Measurements from ENCODE around the gene SPATS1. TPM values are rescaled to one million over a fixed set of nuclear protein-coding genes. Genes with fewer than 3 reads are reported as not detected.

The SPATS1 gene, protein sequence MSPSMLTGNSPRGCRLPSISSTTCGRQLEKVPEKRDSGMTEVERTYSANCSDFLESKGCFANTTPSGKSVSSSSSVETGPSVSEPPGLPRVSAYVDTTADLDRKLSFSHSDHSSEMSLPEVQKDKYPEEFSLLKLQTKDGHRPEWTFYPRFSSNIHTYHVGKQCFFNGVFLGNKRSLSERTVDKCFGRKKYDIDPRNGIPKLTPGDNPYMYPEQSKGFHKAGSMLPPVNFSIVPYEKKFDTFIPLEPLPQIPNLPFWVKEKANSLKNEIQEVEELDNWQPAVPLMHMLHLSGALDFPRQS
- total RNA-seq: not detected in 2 replicates

GRCh38 chr6:44342489-44342888 is at the start of gene SPATS1:
Gene SPATS1 (plus strand): TSS chr6:44342650. CDS start chr6:44343096, 446 bp downstream.
- DNase-seq (ENCODE audit: extremely low read depth, low read depth, low spot score): no peak

DNA sequence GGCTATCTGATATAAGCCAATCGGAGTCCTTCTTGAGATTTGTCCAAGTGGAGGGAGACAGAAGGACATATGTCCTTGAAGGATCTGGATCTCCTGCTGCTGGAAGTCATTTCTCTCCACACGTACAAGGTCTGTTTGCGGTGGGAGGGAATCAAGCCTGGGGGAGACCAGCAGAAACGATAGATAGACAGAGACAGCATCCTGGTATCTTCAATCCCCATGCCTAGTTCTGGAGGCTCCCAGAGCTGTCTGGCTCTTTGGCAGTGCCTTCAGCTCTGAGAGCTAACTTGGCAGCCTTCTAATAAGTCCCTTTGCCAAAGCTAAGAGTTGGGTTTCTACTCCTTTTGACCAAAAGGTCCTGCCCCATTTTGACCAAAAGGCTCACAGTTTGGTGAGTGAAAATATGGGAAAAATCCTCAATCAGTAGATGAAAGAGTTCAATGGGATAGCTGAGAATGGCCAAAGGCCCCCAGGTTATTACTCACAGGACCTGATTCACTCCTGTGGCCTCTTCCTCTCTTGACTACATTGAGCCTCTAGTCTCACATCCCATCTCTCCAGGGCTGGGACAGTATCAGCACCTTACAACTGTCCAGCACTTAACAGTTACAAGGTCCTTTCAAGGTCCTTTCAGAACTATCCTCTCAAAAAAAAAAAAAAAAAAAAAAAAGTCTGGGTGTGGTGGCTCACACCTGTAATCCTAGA is 49.6 kb upstream of the SPATS1 start:
- no peak for DNase-seq (ENCODE audit: extremely low read depth, low read depth, low spot score)

- DNase-seq (ENCODE audit: extremely low read depth, low read depth, low spot score): no peak
These were observed 47.3 kb upstream of the SPATS1 start for GRCh38 chr6:44294832-44295791.

DNA sequence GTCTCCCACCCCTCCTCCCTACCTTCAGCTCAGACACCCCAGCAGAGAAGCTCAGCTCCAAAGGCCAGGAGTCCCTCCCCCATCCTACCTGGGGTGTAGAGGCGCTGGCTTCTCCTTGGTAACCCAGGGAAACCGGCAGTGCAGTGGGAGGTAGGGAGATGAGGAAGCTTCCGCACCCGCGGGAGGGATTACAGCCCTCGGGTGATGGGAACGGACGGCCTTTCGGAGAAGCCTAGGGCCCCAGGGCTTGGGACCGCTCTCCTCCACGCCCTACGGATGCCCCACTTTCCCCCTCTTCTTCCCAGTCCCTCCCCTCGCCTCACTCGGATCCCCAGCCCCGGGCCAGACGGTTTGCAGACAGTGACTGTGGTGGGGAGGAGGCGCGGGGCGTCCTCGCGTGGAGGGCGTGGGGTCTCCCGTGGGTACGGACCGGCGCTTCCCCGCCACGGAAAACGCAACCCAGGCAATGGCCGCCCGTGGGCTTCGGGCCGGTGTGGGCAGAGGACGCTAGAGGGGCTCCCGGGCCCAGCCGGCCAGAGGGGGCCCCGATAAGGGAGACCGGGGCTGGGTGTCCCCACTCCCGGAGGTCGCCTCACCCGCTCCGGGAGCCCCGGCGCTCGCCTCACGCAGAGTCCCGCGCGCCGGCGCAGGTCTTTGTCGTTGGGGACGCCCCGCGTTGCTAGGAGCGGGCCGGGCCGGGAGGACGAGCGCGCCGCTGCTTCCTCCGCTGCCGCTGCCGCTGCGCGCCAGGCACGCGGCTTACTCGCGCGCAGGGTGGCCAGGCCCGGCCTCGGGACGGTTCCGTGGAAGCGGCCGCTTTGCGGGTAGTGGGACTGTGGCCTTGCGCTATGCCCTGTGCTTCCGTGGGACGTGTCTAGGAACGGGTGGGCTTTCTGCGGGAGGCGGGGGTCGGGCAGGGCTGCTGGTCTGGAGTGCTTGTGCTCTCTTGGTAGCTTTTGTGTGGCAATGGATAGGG is 45.1 kb upstream of the SPATS1 start:
- DNase-seq (ENCODE audit: extremely low read depth, low read depth, low spot score): no peak

DNA sequence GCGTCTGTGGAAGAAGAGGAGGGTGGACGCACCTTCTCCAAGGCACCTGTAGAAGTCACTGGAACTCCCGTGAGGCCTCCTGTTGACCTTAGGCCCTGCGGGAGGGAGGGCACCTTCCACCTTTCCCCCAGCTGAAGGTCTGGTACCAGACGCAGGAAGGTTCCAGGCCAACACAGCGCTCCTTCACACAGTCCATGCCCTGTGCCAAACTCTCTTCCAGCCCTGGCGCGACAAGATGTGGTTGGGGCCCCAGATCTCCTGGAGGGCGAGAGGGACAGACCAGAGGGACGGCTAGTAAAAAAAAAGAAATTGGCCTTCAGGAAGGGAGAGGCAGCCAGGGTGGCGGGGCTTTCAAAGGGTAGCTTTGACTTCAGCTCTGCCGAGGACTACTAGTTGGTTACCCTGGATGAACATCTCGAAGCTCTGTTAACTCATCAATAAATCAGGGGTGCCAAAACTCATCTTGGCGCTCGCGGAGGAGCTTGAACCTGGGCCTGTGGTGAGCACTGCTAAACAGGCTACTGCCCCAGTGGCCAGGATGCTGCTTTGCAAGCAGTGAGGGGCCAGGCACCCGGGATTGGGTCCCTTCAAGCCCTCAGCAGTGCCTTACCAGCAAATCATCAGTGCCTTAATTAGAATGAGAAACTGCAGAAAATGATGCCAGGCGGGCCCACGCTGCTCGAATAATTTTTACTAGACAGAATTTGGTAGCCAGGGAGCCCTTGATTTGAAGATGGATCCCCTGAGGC is 44.2 kb upstream of the SPATS1 start:
- no peak for DNase-seq (ENCODE audit: extremely low read depth, low read depth, low spot score)

DNA sequence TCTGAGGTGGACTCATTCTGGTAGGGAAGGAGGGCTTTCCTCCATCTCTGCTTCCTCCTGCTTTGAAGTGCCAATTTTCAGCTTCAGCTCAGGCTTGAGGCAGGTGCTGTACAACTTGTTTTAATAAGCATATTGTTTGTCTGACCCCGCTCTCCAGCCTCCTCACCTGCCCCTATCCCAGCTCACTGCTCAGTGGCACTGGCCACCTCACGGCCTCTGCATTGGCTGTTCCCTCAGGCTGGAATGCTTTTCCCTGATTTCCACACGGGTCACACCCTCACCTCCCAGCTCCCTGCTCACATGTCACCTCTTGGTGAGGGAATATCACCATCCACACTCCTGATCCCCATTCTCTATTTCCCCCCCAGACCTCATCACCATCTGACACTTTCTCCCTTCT is 43.6 kb upstream of the SPATS1 start:
- no peak for DNase-seq (ENCODE audit: extremely low read depth, low read depth, low spot score)

DNA sequence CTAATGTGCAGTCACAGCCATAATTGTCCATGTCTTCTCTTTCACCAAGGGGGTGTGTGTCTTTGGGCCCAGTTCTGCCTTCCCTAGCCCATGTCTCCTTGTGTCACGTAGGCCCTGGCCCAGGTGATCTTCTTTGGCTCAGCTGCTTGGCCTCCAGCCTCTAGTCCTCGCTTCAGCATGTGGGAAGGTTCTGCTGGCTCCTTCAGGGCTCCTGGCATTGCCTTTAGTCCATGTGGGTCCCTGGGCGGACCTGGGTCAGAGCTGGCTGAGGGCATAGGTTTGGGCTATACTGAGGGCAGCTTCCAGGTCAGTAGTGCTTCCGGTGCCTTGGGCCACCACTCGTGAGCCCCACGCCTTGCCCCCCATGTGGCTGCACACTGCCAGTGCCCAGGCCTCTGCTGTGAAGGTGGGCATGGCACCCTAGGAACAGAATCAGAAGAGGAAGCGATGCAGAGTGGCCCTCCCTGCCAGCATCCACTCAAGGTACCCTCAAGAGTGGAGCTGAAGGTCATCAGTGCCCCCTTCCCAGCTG is 42.1 kb upstream of the SPATS1 start:
- no peak for DNase-seq (ENCODE audit: extremely low read depth, low read depth, low spot score)

DNA sequence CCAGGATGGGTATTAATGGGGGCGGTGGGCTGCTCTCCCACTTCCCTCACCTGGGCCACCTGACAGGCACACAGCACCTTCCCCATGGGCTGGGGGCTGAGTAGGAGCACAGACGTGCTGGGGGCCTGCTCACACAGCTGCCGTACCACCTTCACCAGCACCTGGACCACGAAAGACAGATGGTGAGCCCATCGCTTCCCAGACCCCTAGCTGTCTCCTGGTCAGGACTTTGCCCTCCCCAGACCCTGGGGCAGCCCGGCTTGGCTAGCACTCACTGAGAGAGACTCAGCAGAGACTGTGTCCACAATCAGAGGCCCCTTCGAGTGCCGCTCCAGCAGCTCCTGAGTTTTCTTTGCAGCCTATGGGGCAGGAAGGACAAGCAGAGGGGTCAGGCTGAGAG is 41.3 kb upstream of the SPATS1 start:
- no peak for DNase-seq (ENCODE audit: extremely low read depth, low read depth, low spot score)

DNA sequence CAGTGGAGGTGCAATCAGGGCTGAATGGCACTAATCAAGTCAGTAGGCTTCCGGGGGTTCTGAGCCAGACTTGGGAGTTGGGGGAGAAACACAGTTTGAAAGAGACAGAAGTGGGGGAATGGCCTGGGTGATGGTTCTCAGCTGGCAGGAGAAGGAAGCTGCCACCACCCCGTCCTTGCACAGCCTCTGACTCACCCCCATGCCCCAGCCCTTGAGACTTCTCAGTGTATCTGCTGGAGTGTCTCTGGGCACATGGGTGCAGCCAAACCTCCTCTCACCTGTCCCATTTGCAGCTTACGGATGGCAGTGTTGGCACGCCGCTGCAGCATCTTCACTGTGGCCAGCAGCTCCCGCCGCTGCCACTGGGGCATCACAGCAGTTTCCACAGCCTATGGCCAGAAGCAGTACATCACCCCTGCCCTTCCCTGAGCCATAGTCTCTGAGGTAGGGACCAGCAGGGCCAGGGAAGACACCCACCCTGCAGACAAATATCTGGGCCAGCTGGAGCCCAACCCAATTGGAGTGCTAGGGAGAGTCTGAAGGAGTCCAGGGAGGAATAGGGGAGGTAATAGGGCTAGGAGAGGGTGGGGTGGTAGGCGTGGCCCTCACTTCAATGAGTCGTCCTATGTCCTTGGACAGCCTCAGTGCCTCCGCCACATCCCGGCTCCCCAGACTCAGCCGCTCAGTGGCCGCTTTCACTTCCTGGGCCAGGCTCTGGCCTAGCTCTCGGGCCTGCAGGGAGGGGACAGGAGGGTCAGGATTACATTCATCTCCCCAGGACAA is 40.5 kb upstream of the SPATS1 start:
- DNase-seq (ENCODE audit: extremely low read depth, low read depth, low spot score): no peak

DNA sequence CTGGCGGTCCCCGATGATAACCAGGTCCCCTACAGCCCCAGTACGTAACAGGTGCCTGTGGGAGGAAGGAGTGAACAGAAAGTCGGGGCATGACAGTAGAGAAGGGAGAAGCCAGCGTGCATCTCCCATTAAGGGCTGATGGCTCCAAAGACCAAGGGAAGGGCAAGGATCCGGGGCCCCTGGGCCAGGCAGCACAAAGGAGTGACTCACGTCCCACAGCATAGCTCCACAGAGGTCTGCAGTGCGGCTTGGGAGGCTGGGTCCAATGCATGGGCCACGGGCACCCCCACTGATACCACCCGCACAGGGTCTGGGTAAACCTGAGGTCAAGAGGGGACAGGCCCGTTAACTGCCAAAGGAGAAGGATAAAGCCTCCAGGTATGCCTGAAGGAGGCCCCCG is 39.6 kb upstream of the SPATS1 start:
- DNase-seq (ENCODE audit: extremely low read depth, low read depth, low spot score): no peak

GRCh38 chr6:44303842-44304241 is 38.6 kb upstream of the SPATS1 start:
- DNase-seq (ENCODE audit: extremely low read depth, low read depth, low spot score): no peak

DNA sequence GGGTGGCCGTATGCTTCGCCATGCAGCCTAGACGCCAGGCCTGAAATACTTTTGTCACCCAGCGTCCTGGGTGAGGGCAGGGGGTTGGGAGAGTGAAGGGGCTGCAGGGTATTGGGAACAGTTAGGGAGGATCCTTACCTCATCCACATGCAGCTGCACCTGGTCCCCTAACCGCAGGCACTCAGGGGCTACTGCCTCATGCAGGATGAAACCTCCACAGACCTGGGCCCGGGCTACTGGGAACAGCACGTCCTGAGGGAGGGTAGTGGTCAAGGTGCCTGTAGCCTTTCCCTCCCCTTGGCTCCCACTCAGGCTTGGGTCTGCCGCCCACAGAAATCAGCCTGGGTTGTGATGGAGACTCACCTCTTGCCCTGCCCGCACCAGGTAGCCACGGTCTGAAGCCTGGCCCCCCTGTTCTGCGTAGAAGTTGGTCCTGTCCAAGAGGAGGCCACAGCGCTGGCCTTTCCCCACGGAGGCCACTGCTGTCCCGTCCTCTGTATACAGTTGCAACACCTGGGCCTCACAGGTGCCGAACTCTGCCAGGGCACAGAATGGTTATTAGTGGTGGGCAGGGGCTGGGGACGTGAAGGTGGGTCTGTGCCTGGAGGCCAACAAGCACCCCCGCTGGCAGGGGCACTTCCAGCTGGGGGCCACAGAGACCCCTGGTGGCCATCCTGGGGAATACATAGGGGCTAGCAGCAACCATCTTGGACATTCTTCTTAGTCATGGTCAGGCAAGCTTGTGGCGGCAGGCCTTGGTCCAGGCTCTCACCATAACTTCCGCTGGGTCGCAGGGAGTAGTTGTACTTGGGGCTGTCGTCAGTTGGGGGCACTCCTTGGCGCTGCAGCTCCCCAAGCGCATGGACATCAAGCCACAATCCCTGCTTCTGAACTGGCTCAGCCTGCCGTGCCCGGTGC is 37.9 kb upstream of the SPATS1 start:
- DNase-seq (ENCODE audit: extremely low read depth, low read depth, low spot score): no peak

GRCh38 chr6:44305200-44305725 is 37.2 kb upstream of the SPATS1 start:
- no peak for DNase-seq (ENCODE audit: extremely low read depth, low read depth, low spot score)

- DNase-seq (ENCODE audit: extremely low read depth, low read depth, low spot score): no peak
These were observed 35.7 kb upstream of the SPATS1 start for GRCh38 chr6:44306710-44307109.

DNA sequence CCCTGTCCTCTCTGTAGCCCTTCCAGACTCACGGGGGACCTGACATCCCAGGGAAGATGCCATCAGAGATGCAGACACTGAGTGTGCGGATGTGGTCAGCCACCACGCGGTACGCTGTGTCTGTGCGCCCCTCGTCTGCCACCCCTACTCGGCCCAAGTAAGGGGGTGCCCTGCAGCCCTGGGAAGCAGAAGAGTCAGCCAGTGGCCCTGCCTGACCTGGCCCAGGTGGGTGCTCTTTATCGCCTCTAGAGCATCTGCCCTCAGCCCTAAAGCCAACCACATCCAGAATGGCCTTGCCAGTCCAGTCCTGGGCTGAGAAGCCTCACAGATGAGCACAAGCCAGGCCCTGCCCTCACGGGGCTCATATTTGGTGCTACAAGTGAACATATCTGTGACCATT is 35.2 kb upstream of the SPATS1 start:
- DNase-seq (ENCODE audit: extremely low read depth, low read depth, low spot score): no peak

- no peak for DNase-seq (ENCODE audit: extremely low read depth, low read depth, low spot score)
These were observed 33.4 kb upstream of the SPATS1 start for GRCh38 chr6:44309092-44309491.

- no peak for DNase-seq (ENCODE audit: extremely low read depth, low read depth, low spot score)
These were observed 32.8 kb upstream of the SPATS1 start for GRCh38 chr6:44309631-44310030.

All from glomerular endothelial cell (primary cell).